Endothelial cell of umbilical vein (primary cell): ENCODE measurements around the gene CDC42BPB. TPM values are rescaled to one million over a fixed set of nuclear protein-coding genes. Genes with fewer than 3 reads are reported as not detected.
A peak's percentile ranks its signal among the peaks of the same experiment; 100 is the strongest.

Experiments used
- BruUV-seq: library from RNA; stranded (reverse); fragments of 400-500 nt; replicated peaks from 2 replicates; lab custom pipeline; 2021; lab: Mats Ljungman, UMichigan
- CTCF ChIA-PET: fragments of 300-600, 350-600 bp; sonication (Branson Sonifier 250); formaldehyde crosslinking; loops from one replicate; lab custom pipeline; 2021; ENCODE audit warnings: antibody characterized with exemption, inconsistent platforms; lab: Charles Lee
- POLR2A ChIA-PET: fragments of 300-600, 350-600 bp; sonication (Branson Sonifier 250); formaldehyde crosslinking; loops from one replicate; lab custom pipeline; 2021; ENCODE audit warnings: antibody characterized with exemption, inconsistent platforms; lab: Charles Lee
- DNase-seq: peaks from one replicate; pipeline ENCODE4 v3.0.0-alpha.2; 2011; ENCODE audit warnings: low read depth, low spot score
- FAIRE-seq: peaks from 2 replicates; lab custom pipeline; 2011; peaks lifted over from hg19 to GRCh38; lab: Jason Lieb, UNC
- H2AFZ ChIP-seq: 2 replicates; pipeline ENCODE4 v1.6.0; 2012; ENCODE audit warnings: low read depth, low read length, control low read depth, inconsistent platforms
- H3K27ac ChIP-seq: 2 replicates; pipeline ENCODE4 v1.5.1; 2011; ENCODE audit warnings: low read depth, mild to moderate bottlenecking, control low read depth, low read length, moderate library complexity; ENCODE audit not compliant: insufficient read depth
- H3K27me3 ChIP-seq, 2 experiments: 2 replicates each; pipeline versions ENCODE4 v1.6.0 to v1.6.1; 2011; ENCODE audit warnings: low read length in 2 of 2, mixed read lengths in 1 of 2; ENCODE audit not compliant: control insufficient read depth in 2 of 2, insufficient read depth in 2 of 2
- H3K36me3 ChIP-seq, 2 experiments: 2 replicates in 1 of 2; 3 replicates in 1 of 2; pipeline ENCODE4 v1.5.1; 2011; ENCODE audit warnings: low read length in 2 of 2, mild to moderate bottlenecking in 1 of 2, moderate library complexity in 1 of 2; ENCODE audit not compliant: control insufficient read depth in 2 of 2, insufficient read depth in 2 of 2; ENCODE audit errors: extremely low read depth in 1 of 2
- H3K4me1 ChIP-seq: 3 replicates; pipeline ENCODE4 v1.5.1; 2011; ENCODE audit warnings: mild to moderate bottlenecking, low read length; ENCODE audit not compliant: control insufficient read depth, insufficient read depth; ENCODE audit errors: extremely low read depth
- H3K4me2 ChIP-seq: 2 replicates; pipeline ENCODE4 v1.6.1; 2011; ENCODE audit warnings: low read length, control low read depth, mixed read lengths; ENCODE audit not compliant: insufficient read depth
- H3K4me3 ChIP-seq, 3 experiments: fragments of 200-600 bp in 1 of 3; sonication (generic), shearing (Covaris generic) in 1 of 3; replicated peaks in 1 of 3; 2 replicates each; pipeline ENCODE4 v1.5.1; 2011 to 2016; ENCODE audit warnings: control low read depth in 3 of 3, low read length in 3 of 3, mild to moderate bottlenecking in 2 of 3, inconsistent platforms in 1 of 3, low read depth in 1 of 3, moderate library complexity in 1 of 3; ENCODE audit not compliant: insufficient read depth in 1 of 3
- H3K79me2 ChIP-seq: 2 replicates; pipeline ENCODE4 v1.6.0; 2012; ENCODE audit warnings: low read length, inconsistent platforms; ENCODE audit not compliant: control insufficient read depth, insufficient read depth
- H3K9ac ChIP-seq: replicated peaks from 2 replicates; pipeline ENCODE3; 2011; ENCODE audit warnings: low read length, control low read depth; ENCODE audit not compliant: insufficient read depth; ENCODE audit errors: extremely low read depth
- H3K9me1 ChIP-seq: replicated peaks from 3 replicates; pipeline ENCODE4 v1.6.0; 2011; ENCODE audit warnings: mild to moderate bottlenecking, low read length; ENCODE audit not compliant: control insufficient read depth, insufficient read depth; ENCODE audit errors: extremely low read depth
- H3K9me3 ChIP-seq: replicated peaks from 2 replicates; pipeline ENCODE4 v1.5.1; 2012; ENCODE audit warnings: low read length, inconsistent platforms; ENCODE audit not compliant: control insufficient read depth, insufficient read depth
- H4K20me1 ChIP-seq: replicated peaks from 2 replicates; pipeline ENCODE3; 2011; ENCODE audit warnings: mild to moderate bottlenecking, low read length; ENCODE audit not compliant: control insufficient read depth, insufficient read depth; ENCODE audit errors: extremely low read depth
- CTCF ChIP-seq, 2 donors: IDR thresholded peaks; 1 replicate in 1 of 2; 2 replicates in 1 of 2; pipeline ENCODE4 v1.5.1; 2011; ENCODE audit warnings: low read length in 2 of 2, mild to moderate bottlenecking in 2 of 2, moderate library complexity in 2 of 2, control low read depth in 1 of 2, inconsistent platforms in 1 of 2, low read depth in 1 of 2; ENCODE audit not compliant: insufficient read depth in 1 of 2; ENCODE audit errors: extremely low read depth in 1 of 2
- EZH2 ChIP-seq: IDR thresholded peaks from 2 replicates; pipeline ENCODE4 v1.6.1; 2012; ENCODE audit warnings: borderline replicate concordance, low read depth, mild to moderate bottlenecking, moderate library complexity, low read length, inconsistent platforms; ENCODE audit not compliant: severe bottlenecking
- FOS ChIP-seq: IDR thresholded peaks from 2 replicates; pipeline ENCODE4 v1.6.1; 2011; ENCODE audit warnings: mild to moderate bottlenecking, low read length, moderate library complexity, borderline replicate concordance; ENCODE audit not compliant: insufficient read depth
- GATA2 ChIP-seq: IDR thresholded peaks from 2 replicates; pipeline ENCODE4 v1.7.0; 2011; ENCODE audit warnings: low read depth, mild to moderate bottlenecking, moderate library complexity, mixed read lengths, low read length; ENCODE audit not compliant: insufficient read length, insufficient read depth
- JUN ChIP-seq: IDR thresholded peaks from 2 replicates; pipeline ENCODE4 v1.6.1; 2011; ENCODE audit warnings: borderline replicate concordance, low read depth; ENCODE audit not compliant: insufficient read length, insufficient read depth
- MAX ChIP-seq: IDR thresholded peaks from 2 replicates; pipeline ENCODE4 v1.6.1; 2011; ENCODE audit not compliant: insufficient read depth, insufficient read length
- MYC ChIP-seq: IDR thresholded peaks from one replicate; pipeline ENCODE4 v1.6.1; 2011; ENCODE audit warnings: mild to moderate bottlenecking, low read depth, low read length
- POLR2A ChIP-seq: IDR thresholded peaks from 2 replicates; pipeline ENCODE4 v1.6.1; 2012; ENCODE audit warnings: low read depth, mild to moderate bottlenecking, control low read depth, low read length
- POLR2AphosphoS5 ChIP-seq: IDR thresholded peaks from 2 replicates; pipeline ENCODE4 v1.6.1; 2012; ENCODE audit warnings: low read depth, mild to moderate bottlenecking, control low read depth, low read length, moderate library complexity; ENCODE audit not compliant: insufficient read depth
- dilution Hi-C: fragments of 300-500 bp; cut with MboI; formaldehyde crosslinking; loops from one replicate; pipeline ENCODE4 v1.15.0; 2019; ENCODE audit warnings: low sequenced_read_pairs; ENCODE audit not compliant: extremely low pct_ligation_motif_present
- intact Hi-C: fragments of 100-400 bp; cut with micrococcal nuclease; formaldehyde crosslinking; loops from one replicate; pipeline ENCODE4 v1.10.0; 2022
- polyA plus RNA-seq, 4 experiments: library from polyadenylated mRNA; depleted of rRNA in 3 of 4; stranded (reverse) in 3 of 4; unstranded in 1 of 4; fragments of >200 nt; gene quantifications; 2 replicates each; pipeline versions ENCODE4 v1.2.1 to v1.2.3, GENCODE V29; 2011 to 2012; ENCODE audit warnings: missing spikeins in 1 of 4
- total RNA-seq: library from RNA; stranded (reverse); gene quantifications from 2 replicates; pipeline ENCODE4 v1.2.3, GENCODE V29; 2021

CDC42BPB gene
- total and polyA plus RNA-seq, 2 donors (not counting 3 experiments of a cell fraction or from before 2014, with no cell fraction given) = 82.6 to 131 TPM

GRCh38 chr14:103073876-103074728 lies 16.8 kb upstream of the CDC42BPB start:
- Histone ChIP-seq H3K4me2 (no peak overlapping the region), H3K27ac (no peak overlapping the region), H2AFZ (peak overlapping the region; percentile 89), H3K79me2 (no peaks in the 10 kb centered on the region), H3K9me1 (no peaks in the 10 kb centered on the region), H3K4me3 (no peak overlapping the region), H4K20me1 (no peaks in the 10 kb centered on the region), H3K36me3 (no peaks in the 10 kb centered on the region), H3K4me1 (peaks cover 8% of the 10 kb centered on the region), H3K27me3 (no peaks in the 10 kb centered on the region), H3K9ac (no peak overlapping the region), H3K9me3 (no peaks in the 10 kb centered on the region)
- TF ChIP-seq POLR2A (no peak), EZH2 (no peak), FOS (no peak), POLR2AphosphoS5 (no peak), GATA2 (no peak)
- ChIA-PET POLR2A (interaction anchor here (0.6 to 0.9 kb wide), 2 partner anchors 17 to 42 kb away, joined by 3 to 7 read pairs; no protein-coding TSS in a partner anchor), CTCF (interaction anchor here (0.5 to 2.0 kb wide), 13 partner anchors 8 to 218 kb away, joined by 3 to 17 read pairs (median 6); partner anchors contain the start of gene CDC42BPB)
- BruUV-seq = no TSS peak
- intact Hi-C loops (loop anchor here (2.0 kb wide), 1 partner anchor 111 kb away; no protein-coding TSS in a partner anchor), dilution Hi-C loops (no loop called here)
- FAIRE-seq = no peak
- no peak for DNase-seq

- no peak for DNase-seq
- H3K27ac ChIP-seq = no peak overlapping the region
- TF ChIP-seq FOS (no peak), JUN (no peak), GATA2 (no peak), EZH2 (no peak), MAX (no peak), CTCF (IDR thresholded peaks at IDR 0.05; ENCODE audit: extremely low read depth in 1 of 2, insufficient read depth in 1 of 2, low read depth in 1 of 2, low read length in 2 of 2) (no peak), POLR2AphosphoS5 (no peak), POLR2A (no peak), MYC (no peak)
- H3K9me3 ChIP-seq = no peaks in the 10 kb centered on the region
- H3K4me1 ChIP-seq = peaks cover 8% of the 10 kb centered on the region
- no peak overlapping the region for H3K9ac ChIP-seq
- ChIA-PET POLR2A (no interaction called here), CTCF (interaction anchor here (1.9 kb wide), 1 partner anchor 17 kb away, joined by 11 read pairs; the partner anchor contains the start of gene CDC42BPB)
- intact Hi-C loops (no loop called here), dilution Hi-C loops (no loop called here)
- H2AFZ ChIP-seq = no peak overlapping the region
- no TSS peak for BruUV-seq
- no peak overlapping the region for H3K4me3 ChIP-seq
- H3K4me2 ChIP-seq = no peak overlapping the region
- H3K27me3 ChIP-seq = no peaks in the 10 kb centered on the region
- H3K9me1 ChIP-seq = no peaks in the 10 kb centered on the region
- no peaks in the 10 kb centered on the region for H4K20me1 ChIP-seq
- no peaks in the 10 kb centered on the region for H3K79me2 ChIP-seq
- no peaks in the 10 kb centered on the region for H3K36me3 ChIP-seq
- FAIRE-seq = no peak
Observed at GRCh38 chr14:103073367-103073875, 16.1 kb upstream of the CDC42BPB start.
